Measurements from ENCODE around the gene C16orf46. TPM values are rescaled to one million over a fixed set of nuclear protein-coding genes. Genes with fewer than 3 reads are reported as not detected.

Gene C16orf46, protein sequence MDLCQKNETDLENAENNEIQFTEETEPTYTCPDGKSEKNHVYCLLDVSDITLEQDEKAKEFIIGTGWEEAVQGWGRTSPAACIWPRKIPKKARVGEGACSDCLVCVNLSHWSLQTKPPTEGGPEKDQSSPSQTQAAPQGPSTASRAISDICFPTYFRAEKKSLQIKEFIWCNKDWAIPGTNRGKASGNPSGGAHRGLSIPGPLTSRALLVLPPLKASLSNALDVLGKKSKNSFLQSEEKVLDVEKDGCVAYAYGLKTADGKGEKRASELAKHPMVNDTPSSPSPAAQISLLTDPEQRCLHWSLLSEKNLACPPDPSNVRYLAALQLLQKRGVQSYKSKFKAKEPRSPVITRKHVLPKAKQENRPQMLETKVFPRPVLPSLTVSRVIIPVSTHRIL
- 1 to 10 TPM in 1 of 4 donors, not detected in 3; 1.9 TPM for total RNA-seq

DNA sequence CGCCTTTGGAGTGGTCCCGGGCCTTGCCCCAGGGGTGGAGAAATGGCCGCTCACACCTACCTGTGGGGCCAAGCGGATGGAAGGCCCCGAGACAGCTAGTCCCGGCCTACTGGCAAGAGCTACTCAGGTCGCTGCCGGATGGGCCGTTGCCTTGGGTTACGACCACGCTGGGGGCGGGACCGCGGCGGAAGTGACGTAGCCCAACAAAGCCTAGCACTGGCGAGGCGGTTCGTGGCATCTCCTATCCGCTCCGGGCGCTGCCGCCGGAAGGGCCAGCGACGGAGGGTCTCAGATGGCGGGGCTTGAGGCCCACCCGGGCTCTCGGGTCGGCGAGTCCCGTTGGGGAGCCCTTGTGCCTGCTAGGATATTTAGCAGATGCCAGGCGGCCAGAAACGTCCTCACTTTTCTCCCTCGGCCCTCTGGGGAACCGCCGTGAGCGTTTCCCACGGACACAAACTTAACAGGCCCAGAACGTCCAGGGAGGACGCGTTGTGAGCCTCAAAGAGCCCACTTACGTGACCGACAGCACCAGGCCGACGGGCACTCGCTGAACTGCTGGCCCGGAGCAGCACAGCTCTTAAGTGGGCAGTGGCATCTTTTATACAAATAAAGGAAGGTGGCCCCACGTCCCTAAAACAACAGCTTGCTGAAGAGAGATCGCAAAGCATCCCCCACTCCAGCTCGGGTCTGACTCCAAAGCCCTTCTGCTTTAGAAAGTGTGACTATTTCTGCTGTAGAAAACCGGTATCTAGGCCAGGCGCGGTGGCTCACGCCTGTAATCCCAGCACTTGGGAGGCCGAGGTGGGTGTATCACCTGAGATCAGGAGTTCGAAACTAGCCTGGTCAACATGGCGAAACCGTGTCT lies at the start of gene C16orf46:
Gene C16orf46, minus strand, starts transcription at position 163 of the 865 bp plus-strand sequence. CDS start 13,283 bp downstream, outside the sequence.
- Histone ChIP-seq H3K4me1 (no peaks in the 10 kb centered on the region), H3K4me3 (peak within 1 kb of the TSS; percentile 62 to 79), H3K36me3 (no peaks in the 10 kb centered on the region), H3K27ac (peak within 1 kb of the TSS; percentile 88 to 95), H3K27me3 (no peaks in the 10 kb centered on the region), H3K9me3 (no peaks in the 10 kb centered on the region)
- peak; percentile 97 to 98 for DNase-seq
- intact Hi-C loops (cut with DNase I; ENCODE audit: low total_unique reads), result no loop called here
- TF ChIP-seq, protein P1, sequence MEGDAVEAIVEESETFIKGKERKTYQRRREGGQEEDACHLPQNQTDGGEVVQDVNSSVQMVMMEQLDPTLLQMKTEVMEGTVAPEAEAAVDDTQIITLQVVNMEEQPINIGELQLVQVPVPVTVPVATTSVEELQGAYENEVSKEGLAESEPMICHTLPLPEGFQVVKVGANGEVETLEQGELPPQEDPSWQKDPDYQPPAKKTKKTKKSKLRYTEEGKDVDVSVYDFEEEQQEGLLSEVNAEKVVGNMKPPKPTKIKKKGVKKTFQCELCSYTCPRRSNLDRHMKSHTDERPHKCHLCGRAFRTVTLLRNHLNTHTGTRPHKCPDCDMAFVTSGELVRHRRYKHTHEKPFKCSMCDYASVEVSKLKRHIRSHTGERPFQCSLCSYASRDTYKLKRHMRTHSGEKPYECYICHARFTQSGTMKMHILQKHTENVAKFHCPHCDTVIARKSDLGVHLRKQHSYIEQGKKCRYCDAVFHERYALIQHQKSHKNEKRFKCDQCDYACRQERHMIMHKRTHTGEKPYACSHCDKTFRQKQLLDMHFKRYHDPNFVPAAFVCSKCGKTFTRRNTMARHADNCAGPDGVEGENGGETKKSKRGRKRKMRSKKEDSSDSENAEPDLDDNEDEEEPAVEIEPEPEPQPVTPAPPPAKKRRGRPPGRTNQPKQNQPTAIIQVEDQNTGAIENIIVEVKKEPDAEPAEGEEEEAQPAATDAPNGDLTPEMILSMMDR (IDR thresholded peaks at IDR 0.05), result no peak
- TF ChIP-seq POLR2A (IDR thresholded peaks at IDR 0.05), result peak; percentile 77 to 91

DNA sequence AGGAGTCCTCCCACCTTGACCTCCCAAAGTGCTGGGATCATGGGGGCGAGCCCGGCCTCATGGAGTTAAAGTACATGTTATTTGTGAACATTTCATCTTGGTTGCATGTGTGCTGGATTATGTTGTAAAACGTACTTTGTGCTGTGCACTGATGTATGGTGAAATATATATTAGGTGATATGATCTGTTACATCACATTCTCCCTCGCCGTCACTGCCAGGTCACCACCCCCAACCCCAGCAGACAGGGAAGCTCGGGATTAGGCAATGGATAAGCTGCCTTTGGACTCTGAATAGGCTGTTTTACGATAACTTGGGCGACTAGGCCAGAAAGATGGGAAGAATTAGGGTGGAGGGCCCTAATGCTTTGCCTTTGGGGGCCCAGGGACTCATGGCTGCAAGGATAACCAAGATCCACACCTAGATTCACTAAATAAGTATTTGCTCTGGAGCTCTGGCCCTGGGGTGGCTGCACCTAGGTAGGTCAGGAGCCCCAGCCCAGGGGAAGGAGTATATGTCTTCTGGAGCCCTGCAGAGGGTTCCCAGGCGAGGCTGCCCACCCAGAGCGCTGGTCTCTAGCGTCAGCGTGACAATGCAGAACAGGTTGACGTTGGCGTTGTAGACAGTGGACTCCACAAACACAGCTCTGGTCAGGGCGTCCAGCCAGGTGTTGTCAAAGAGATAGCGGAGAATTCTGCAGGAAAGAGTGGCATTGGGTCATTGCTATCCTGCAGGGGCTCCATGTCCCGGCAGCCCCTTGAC lies 46.2 kb upstream of the C16orf46 start:
- H3K27ac ChIP-seq, result no peak overlapping the region
- no peaks in the 10 kb centered on the region for H3K36me3 ChIP-seq
- no peak for TF ChIP-seq POLR2A (IDR thresholded peaks at IDR 0.05)
- TF ChIP-seq, protein P1 (IDR thresholded peaks at IDR 0.05), result no peak
- no peaks in the 10 kb centered on the region for H3K4me1 ChIP-seq
- no peaks in the 10 kb centered on the region for H3K9me3 ChIP-seq
- no peak for DNase-seq
- intact Hi-C loops (cut with DNase I; ENCODE audit: low total_unique reads), result no loop called here
- no peaks in the 10 kb centered on the region for H3K27me3 ChIP-seq
- no peak overlapping the region for H3K4me3 ChIP-seq

DNA sequence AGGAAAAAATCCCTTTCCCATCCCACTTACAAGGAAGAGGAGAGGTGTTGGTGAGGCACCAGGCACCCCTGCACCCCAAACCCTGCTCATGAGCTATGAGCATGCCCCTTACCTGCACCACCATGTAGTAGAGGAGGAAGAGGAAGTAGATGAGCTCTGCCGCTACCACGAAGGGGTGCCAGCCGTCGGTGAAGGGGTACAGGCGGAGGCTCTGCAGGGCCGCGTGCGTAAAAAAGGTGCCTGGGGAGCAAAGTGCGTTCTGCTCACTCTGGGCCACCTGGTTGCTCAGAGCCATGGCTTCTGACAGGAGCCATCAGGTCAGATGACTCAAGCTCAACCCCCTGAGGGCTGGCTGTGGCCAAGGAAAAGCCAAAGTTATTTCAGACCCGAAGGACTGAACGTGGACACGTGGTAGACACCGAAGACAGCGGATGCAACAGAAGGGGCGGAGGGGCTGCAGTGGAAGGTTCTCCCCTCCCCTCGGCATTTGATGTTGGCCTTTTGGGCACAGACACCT lies 44.5 kb upstream of the C16orf46 start:
- H3K4me1 ChIP-seq, result no peaks in the 10 kb centered on the region
- no peak overlapping the region for H3K27ac ChIP-seq
- intact Hi-C loops (cut with DNase I; ENCODE audit: low total_unique reads), result no loop called here
- no peaks in the 10 kb centered on the region for H3K36me3 ChIP-seq
- no peak for DNase-seq
- H3K4me3 ChIP-seq, result no peak overlapping the region
- TF ChIP-seq, protein P1 (IDR thresholded peaks at IDR 0.05), result no peak
- TF ChIP-seq POLR2A (IDR thresholded peaks at IDR 0.05), result no peak
- H3K9me3 ChIP-seq, result no peaks in the 10 kb centered on the region
- no peaks in the 10 kb centered on the region for H3K27me3 ChIP-seq

DNA sequence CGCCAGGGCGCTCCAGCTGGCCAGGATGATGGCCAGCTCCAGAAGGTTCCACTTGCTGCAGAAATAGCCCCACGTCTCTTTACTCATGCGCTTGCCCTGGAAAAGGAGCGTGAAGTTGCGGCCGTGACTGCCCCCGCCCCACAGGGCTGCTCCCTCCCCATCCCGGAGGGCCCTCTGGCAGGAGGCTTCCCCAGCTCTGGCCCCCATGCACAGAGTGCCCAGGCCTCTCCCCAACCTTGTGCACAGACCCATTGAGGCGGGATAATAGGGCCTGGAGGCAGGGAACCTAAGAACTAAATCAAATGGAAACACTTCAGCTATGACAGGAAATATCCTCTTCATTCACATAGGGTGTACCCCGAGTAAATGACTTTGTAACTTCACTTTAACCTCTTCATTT lies 40.4 kb upstream of the C16orf46 start:
- Histone ChIP-seq H3K36me3 (no peaks in the 10 kb centered on the region), H3K27ac (no peak overlapping the region), H3K4me3 (no peak overlapping the region), H3K9me3 (no peaks in the 10 kb centered on the region), H3K4me1 (no peaks in the 10 kb centered on the region), H3K27me3 (no peaks in the 10 kb centered on the region)
- no peak for DNase-seq
- TF ChIP-seq, protein P1 (IDR thresholded peaks at IDR 0.05), result no peak
- no peak for TF ChIP-seq POLR2A (IDR thresholded peaks at IDR 0.05)
- intact Hi-C loops (cut with DNase I; ENCODE audit: low total_unique reads), result no loop called here

All from uterus (tissue), 4 donors.